ENCODE measurements around the gene MT1H.

Gene MT1H

DNA sequence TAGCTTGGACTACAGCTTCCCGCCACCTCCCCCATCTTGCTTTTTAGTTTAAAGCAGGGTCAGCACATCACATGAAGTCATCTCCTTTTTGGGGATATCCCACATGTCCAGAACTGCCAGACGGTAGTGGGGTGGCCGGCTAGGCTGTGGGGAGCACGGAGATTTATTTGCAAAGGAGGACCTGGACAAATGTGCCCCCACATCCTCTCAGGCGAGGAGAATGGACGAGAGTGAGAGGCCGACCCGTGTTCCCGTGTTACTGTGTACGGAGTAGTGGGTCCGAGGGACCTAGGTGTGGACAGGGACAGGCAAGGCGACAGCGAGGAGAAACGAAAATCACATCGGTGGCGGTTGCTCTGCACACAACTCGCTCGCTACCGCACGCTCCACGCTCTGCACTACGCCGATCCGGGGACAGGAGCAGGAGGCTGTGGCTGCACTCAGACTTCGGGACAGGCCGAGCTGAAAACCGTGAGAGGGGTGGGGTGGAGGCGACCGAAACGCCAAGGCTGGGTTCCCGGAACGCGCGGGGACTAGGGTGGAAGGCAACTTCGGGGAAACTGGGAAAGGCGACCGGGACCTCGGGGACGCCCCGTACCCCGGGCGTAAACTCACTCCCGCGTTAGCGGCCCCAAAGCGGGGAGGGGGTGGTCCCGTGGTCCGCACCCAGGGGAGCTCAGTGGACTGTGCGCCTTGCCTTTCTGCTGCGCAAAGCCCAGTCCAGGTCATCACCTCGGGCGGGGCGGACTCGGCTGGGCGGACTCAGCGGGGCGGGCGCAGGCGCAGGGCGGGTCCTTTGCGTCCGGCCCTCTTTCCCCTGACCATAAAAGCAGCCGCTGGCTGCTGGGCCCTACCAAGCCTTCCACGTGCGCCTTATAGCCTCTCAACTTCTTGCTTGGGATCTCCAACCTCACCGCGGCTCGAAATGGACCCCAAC, 31.5 kb upstream of the MT1H start, which contains the start of gene MT1A:
MT1A (plus strand) TSS at position 853 of the 937 bp plus-strand sequence; CDS start at position 926, 73 bp downstream.
- Histone ChIP-seq H3K79me2 (ENCODE audit: insufficient read depth, low read length) (no peaks in the 10 kb centered on the region), H3K9me2 (ENCODE audit: low read depth, low read length) (no peaks in the 10 kb centered on the region), H3K27me3 (ENCODE audit: insufficient read depth, low read length) (no peaks in the 10 kb centered on the region; the same call in 1 of the 2 replicates), H4K20me1 (ENCODE audit: insufficient read depth, low read length) (no peaks in the 10 kb centered on the region), H3K9ac (ENCODE audit: low read length) (no peak within 1 kb of the TSS), H3K27ac (ENCODE audit: low read depth, low read length, poor library complexity, severe bottlenecking) (no peak within 1 kb of the TSS), H3K4me3 (ENCODE audit: low read depth, low read length, poor library complexity, severe bottlenecking) (no peak within 1 kb of the TSS), H3K4me2 (ENCODE audit: low read length) (no peak within 1 kb of the TSS), H3K9me3 (ENCODE audit: low read length) (no peaks in the 10 kb centered on the region), H2AFZ (ENCODE audit: low read length) (no peak within 1 kb of the TSS), H3K4me1 (ENCODE audit: insufficient read depth, low read length, severe bottlenecking) (peaks cover 5% of the 10 kb centered on the region), H3K36me3 (ENCODE audit: insufficient read depth, low read length) (no peaks in the 10 kb centered on the region), H3F3A (ENCODE audit: insufficient read depth, low read length) (no peaks in the 10 kb centered on the region)
- no peak for TF ChIP-seq CTCF (IDR thresholded peaks at IDR 0.05; ENCODE audit: low read length)
- no peak for TF ChIP-seq EZH2 (IDR thresholded peaks at IDR 0.05; ENCODE audit: borderline replicate concordance, low read length)

- no peak overlapping the region for H3K4me2 ChIP-seq (ENCODE audit: low read length)
These were observed 30.6 kb upstream of the MT1H start for GRCh38 chr16:56639045-56639444.

DNA sequence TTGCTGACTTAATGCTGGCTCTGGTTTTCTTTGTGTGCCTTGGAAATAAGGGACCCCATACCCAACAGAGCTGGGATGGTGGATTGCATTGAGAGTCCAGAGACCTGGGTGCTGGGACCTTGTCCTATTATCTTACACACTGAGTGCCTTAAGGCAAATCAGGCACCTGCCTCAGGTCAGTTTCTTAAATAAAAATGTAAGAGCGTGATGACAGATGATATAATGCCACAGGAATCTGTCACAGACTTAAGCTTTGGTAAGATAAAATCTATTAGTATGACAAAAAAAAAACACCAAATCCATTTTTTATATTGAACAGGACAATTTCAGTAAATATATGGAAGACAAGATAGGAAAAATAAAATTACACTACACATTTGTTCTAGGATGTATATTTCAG, 29.5 kb upstream of the MT1H start:
- no peaks in the 10 kb centered on the region; the same call in 1 of the 2 replicates for H3K27me3 ChIP-seq (ENCODE audit: insufficient read depth, low read length)
- H3K79me2 ChIP-seq (ENCODE audit: insufficient read depth, low read length), result no peaks in the 10 kb centered on the region
- H3K9ac ChIP-seq (ENCODE audit: low read length), result no peak overlapping the region
- TF ChIP-seq CTCF (IDR thresholded peaks at IDR 0.05; ENCODE audit: low read length) (no peak), EZH2 (IDR thresholded peaks at IDR 0.05; ENCODE audit: borderline replicate concordance, low read length) (no peak)
- no peak overlapping the region for H3K27ac ChIP-seq (ENCODE audit: low read depth, low read length, poor library complexity, severe bottlenecking)
- no peak overlapping the region for H3K4me2 ChIP-seq (ENCODE audit: low read length)
- no peak overlapping the region for H2AFZ ChIP-seq (ENCODE audit: low read length)
- no peak overlapping the region for H3K4me3 ChIP-seq (ENCODE audit: low read depth, low read length, poor library complexity, severe bottlenecking)
- no peaks in the 10 kb centered on the region for H3K9me3 ChIP-seq (ENCODE audit: low read length)
- no peaks in the 10 kb centered on the region for H4K20me1 ChIP-seq (ENCODE audit: insufficient read depth, low read length)
- H3K36me3 ChIP-seq (ENCODE audit: insufficient read depth, low read length), result no peaks in the 10 kb centered on the region
- no peaks in the 10 kb centered on the region for H3F3A ChIP-seq (ENCODE audit: insufficient read depth, low read length)
- H3K4me1 ChIP-seq (ENCODE audit: insufficient read depth, low read length, severe bottlenecking), result peaks cover 6% of the 10 kb centered on the region
- no peaks in the 10 kb centered on the region for H3K9me2 ChIP-seq (ENCODE audit: low read depth, low read length)

More at GRCh38 chr16:56639045-56639444, 30.6 kb upstream of the MT1H start:
- Histone ChIP-seq H3K9me2 (ENCODE audit: low read depth, low read length) (no peaks in the 10 kb centered on the region), H3K27ac (ENCODE audit: low read depth, low read length, poor library complexity, severe bottlenecking) (no peak overlapping the region), H3K4me3 (ENCODE audit: low read depth, low read length, poor library complexity, severe bottlenecking) (no peak overlapping the region), H4K20me1 (ENCODE audit: insufficient read depth, low read length) (no peaks in the 10 kb centered on the region), H3F3A (ENCODE audit: insufficient read depth, low read length) (no peaks in the 10 kb centered on the region), H3K36me3 (ENCODE audit: insufficient read depth, low read length) (no peaks in the 10 kb centered on the region), H3K27me3 (ENCODE audit: insufficient read depth, low read length) (no peaks in the 10 kb centered on the region; the same call in 1 of the 2 replicates), H3K79me2 (ENCODE audit: insufficient read depth, low read length) (no peaks in the 10 kb centered on the region), H3K9me3 (ENCODE audit: low read length) (no peaks in the 10 kb centered on the region), H3K4me1 (ENCODE audit: insufficient read depth, low read length, severe bottlenecking) (peaks cover 6% of the 10 kb centered on the region), H2AFZ (ENCODE audit: low read length) (no peak overlapping the region), H3K9ac (ENCODE audit: low read length) (no peak overlapping the region)
- TF ChIP-seq EZH2 (IDR thresholded peaks at IDR 0.05; ENCODE audit: borderline replicate concordance, low read length) (no peak), CTCF (IDR thresholded peaks at IDR 0.05; ENCODE audit: low read length) (no peak)
